HFF-Myc (cell line): Measurements from ENCODE around the gene DHRS1.

Experiments used
- DNase-seq: peaks from one replicate; pipeline ENCODE4 v3.0.0-alpha.2; 2011; ENCODE audit warnings: low read depth; ENCODE audit errors: extremely low read depth
- H3K4me3 ChIP-seq: replicated peaks from 2 replicates; pipeline ENCODE4 v1.5.1; 2011; ENCODE audit warnings: low read depth, mild to moderate bottlenecking, control low read depth, low read length
- CTCF ChIP-seq: IDR thresholded peaks from 2 replicates; pipeline ENCODE4 v1.5.1; 2012; ENCODE audit warnings: mild to moderate bottlenecking, low read depth, low read length, control low read depth; ENCODE audit errors: missing control alignments

The DHRS1 gene

GRCh38 chr14:24260026-24260779 lies 39.4 kb downstream of the DHRS1 start:
- no peak for DNase-seq
- no peak overlapping the region for H3K4me3 ChIP-seq
- no peak for TF ChIP-seq CTCF

DNA sequence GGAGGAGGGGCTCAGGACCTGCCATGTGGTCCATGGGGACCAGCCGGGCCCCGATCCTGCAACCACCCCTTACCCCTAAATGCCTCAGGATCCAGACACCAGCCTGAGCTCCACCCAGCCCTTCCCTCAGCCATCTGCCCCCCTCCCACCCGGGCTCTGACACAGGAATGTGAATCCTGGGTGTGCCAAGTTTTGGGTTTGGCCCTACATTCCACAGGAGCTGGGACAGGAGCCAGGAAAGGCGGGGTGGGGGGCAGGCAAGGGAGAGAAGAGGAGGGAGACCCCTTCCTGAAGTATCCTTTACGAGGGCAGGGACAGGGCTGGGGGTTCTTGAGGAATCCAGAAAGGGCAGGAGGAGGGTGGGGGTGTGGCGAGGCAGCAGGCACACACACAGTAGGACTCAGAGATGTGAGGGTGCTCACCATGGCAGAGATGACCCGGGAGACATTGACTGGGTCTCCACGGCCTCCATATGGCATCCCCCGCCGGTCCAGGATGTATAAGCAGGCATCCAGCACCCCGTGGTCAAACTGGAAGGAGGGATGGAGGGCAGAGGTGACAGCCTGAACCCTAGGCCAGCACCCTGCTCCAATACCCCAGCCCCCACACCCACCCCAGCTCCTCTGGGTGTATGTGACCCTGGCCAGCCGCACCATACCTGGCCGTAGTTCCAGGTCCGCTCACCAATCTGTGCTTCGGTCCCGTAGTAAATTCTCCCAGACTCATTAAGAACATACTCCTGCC lies 40.1 kb downstream of the DHRS1 start:
- no peak overlapping the region for H3K4me3 ChIP-seq
- no peak for TF ChIP-seq CTCF
- no peak for DNase-seq

DNA sequence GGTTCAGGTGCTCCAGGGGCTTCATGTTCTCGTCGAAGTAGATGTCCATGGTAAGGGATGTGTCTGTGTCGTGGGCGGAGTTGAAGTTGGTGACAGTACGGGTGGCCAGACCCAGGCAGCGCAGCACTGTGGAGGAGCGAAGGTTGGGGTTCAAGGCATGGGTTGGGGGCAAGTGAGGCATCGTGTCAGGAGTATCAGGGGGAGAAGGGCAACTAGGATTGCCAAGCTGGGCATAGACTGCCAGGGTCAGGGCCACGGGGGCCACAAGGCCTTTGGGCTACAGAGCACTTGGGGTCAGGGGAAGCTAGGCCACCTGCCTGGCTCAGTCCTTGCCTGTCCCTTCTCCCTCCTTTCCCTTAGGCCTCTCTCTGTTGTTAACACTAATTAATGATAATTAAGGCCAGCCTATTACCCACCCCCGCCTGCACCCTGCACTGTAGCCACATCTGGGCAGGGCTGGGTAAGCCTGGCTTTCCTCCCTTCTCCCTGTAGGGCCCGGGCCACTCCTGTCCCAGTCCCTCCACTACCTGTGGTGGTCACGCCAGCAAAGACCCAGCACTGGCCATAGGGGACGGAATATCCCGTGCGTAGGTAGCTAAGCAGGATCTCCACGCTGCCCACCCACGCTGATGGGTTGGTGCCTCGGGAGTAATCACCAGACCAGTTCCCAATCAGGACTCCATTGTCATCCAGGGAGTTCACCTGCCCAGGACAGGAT lies 40.9 kb downstream of the DHRS1 start:
- TF ChIP-seq CTCF, result no peak
- no peak overlapping the region for H3K4me3 ChIP-seq
- no peak for DNase-seq

DNA sequence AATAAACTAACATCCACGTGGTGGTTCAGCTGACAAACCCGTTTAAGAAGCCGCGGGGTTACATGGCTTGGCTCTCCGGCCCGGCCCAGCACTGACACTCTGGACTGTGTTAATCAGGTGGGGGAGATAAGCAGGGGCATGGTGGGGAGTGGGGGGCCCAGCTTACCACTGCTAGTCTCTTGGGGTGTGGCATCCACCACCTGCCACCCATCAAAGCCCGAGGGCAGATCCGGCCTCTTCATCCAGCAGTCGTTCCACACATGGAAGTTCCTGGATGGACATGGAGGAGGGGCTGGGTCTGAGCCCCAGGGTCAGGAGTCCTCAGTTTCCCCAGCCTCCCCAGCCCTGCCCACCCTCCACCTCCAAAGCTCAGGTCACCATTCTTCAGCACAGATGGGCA lies 41.5 kb downstream of the DHRS1 start:
- no peak for TF ChIP-seq CTCF
- no peak overlapping the region for H3K4me3 ChIP-seq
- DNase-seq, result no peak

DNA sequence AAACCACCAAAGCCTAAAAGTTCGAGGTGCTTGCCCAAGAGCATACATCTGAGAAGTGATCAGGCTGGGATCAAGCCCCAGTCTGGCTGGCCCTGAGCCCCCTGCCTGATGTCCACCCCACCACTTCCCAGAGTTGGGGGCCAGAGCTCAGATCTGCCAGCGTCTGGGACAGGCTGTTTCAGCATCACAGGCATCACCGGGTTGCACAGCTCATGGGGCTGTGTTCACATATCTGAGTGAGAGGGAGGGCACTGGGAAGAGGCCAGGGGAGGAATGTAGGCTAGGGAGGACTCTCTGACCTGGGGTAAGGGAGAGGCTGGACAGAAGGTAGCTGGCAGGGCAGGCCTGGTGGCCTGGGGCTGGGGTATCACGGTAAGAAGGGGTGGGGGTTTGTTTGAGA lies 42.6 kb downstream of the DHRS1 start:
- no peak for DNase-seq
- no peak for TF ChIP-seq CTCF
- no peak overlapping the region for H3K4me3 ChIP-seq

DNA sequence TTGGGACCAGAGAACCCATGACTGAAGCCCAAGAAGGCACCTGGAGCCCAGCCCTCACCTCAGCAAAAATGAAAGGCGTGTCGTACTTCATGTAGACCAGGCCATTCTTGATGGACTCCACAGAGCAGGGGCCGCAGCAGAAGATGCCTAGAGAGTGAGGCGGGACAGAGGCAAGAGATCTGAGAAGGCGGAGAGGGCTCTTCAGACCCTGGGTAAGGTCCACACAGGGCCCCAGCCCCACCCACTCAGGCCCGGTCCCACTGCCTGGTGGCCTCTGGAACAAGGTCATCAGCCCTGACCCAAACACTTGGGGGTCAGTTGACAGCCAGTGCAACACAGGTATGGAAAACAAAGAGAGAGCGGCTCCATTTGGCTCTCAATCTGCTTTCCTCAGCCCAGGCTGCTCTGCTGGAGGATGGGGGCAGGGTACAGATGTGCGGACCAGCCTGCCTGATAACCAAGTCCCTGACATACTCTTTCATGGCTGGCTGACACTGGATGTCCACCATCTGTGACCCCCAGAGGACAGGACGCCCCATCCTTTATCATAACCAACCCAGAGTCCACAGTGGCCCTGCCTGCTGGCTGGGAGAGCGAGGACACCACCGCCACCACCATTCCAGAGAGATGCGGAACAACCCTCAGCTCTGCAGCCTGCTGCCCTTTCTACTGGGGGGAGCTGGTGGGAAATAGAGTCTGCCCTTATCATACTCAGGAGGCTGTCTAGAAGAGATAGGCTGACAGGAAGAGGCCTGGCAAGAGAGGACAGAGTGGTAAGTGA lies 43.5 kb downstream of the DHRS1 start:
- TF ChIP-seq CTCF, result no peak
- no peak for DNase-seq
- no peak overlapping the region for H3K4me3 ChIP-seq
